IMR-90 (cell line): ENCODE data around the gene CGN.

Experiments used
- BHLHE40 ChIP-seq: fragments of 150-350 bp; IDR thresholded peaks from 2 replicates; pipeline ENCODE4 v1.6.1; 2016; ENCODE audit warnings: mild to moderate bottlenecking, low read depth, low read length
- CEBPB ChIP-seq: IDR thresholded peaks from 2 replicates; pipeline ENCODE4 v1.6.1; 2012; ENCODE audit warnings: low read depth, low read length, improper control_type of control experiment
- FOS ChIP-seq: fragments of 150-350 bp; IDR thresholded peaks from 2 replicates; pipeline ENCODE4 v1.6.1; 2016; ENCODE audit warnings: low read depth, low read length
- MAFK ChIP-seq: IDR thresholded peaks from 2 replicates; pipeline ENCODE4 v1.6.1; 2012; ENCODE audit warnings: low read depth, low read length, improper control_type of control experiment
- MAZ ChIP-seq: IDR thresholded peaks from 2 replicates; pipeline ENCODE4 v1.6.1; 2012; ENCODE audit warnings: low read depth, mild to moderate bottlenecking, low read length, improper control_type of control experiment, moderate library complexity, borderline replicate concordance
- MXI1 ChIP-seq: IDR thresholded peaks from 2 replicates; pipeline ENCODE4 v1.6.1; 2012; ENCODE audit warnings: low read depth, mild to moderate bottlenecking, low read length, moderate library complexity, borderline replicate concordance
- NFE2L2 ChIP-seq: fragments of 150-350 bp; IDR thresholded peaks from 2 replicates; pipeline ENCODE4 v1.6.1; 2016; ENCODE audit warnings: low read depth, mild to moderate bottlenecking, low read length
- POLR2A ChIP-seq: IDR thresholded peaks from 2 replicates; pipeline ENCODE4 v1.6.1; 2012; ENCODE audit warnings: mild to moderate bottlenecking, low read depth, low read length
- RAD21 ChIP-seq: IDR thresholded peaks from 2 replicates; pipeline ENCODE4 v1.6.1; 2012; ENCODE audit warnings: low read length, improper control_type of control experiment
- RCOR1 ChIP-seq: IDR thresholded peaks from 2 replicates; pipeline ENCODE4 v1.6.1; 2012; ENCODE audit warnings: mild to moderate bottlenecking, low read length, improper control_type of control experiment; ENCODE audit not compliant: insufficient replicate concordance
- RFX5 ChIP-seq: IDR thresholded peaks from 2 replicates; pipeline ENCODE4 v1.8.0; 2012; ENCODE audit warnings: low read depth, mild to moderate bottlenecking, low read length, moderate library complexity
- USF2 ChIP-seq: fragments of 150-350 bp; IDR thresholded peaks from 2 replicates; pipeline ENCODE4 v1.6.1; 2017; ENCODE audit warnings: mild to moderate bottlenecking, antibody characterized with exemption, low read length, low read depth
- TF ChIP-seq, protein P1 (sequence below): conservative IDR thresholded peaks from 2 replicates; pipeline ENCODE4 v1.5.1; 2012; ENCODE audit warnings: mild to moderate bottlenecking, low read depth, low read length, improper control_type of control experiment

DNA sequence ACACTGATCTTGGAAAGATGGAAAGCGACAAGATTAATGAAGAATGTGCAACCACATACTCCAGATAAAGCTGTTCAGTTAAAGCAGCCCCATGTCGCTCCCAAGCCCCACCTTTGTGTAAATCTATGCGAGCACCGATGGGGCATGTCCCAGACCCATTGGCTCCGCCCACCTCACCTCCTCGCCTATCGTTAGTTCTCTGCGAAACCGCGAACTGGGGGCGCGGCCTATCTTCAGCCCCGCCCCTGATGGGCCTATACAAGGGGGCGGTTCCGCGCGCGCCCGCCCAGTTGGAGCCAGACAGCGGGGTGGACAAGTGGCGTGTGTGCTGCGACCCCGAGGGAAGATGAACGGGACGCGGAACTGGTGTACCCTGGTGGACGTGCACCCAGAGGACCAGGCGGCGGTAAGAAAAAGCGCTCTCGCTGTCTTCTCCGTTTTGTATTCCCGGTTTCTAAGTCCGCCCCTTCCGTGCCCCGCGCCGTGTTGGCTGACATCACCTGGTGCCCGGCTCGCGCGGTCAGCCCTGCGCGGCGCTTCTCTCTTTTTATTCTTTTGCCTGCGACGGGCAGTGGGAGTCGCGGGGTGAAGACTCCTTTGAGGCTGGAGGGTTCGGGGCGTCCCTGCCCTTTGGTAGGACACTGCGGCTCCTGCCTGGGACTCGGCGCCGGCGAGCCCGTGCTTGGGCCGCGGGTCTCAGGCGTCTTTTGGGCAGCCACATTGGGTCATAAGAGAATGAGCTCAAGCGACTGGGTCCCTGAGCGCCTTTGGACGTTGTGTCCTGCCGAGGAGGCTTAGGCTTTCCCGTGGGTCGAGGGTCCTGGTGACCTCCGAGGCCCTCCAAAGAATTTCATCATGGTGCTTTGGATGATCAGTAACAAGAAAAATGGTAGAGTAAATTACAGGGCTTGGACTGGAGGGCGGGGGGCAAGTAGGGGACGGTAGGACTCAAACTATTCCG is 29.1 kb downstream of the CGN start, which contains the start of gene TUFT1:
- TF ChIP-seq, protein P1, sequence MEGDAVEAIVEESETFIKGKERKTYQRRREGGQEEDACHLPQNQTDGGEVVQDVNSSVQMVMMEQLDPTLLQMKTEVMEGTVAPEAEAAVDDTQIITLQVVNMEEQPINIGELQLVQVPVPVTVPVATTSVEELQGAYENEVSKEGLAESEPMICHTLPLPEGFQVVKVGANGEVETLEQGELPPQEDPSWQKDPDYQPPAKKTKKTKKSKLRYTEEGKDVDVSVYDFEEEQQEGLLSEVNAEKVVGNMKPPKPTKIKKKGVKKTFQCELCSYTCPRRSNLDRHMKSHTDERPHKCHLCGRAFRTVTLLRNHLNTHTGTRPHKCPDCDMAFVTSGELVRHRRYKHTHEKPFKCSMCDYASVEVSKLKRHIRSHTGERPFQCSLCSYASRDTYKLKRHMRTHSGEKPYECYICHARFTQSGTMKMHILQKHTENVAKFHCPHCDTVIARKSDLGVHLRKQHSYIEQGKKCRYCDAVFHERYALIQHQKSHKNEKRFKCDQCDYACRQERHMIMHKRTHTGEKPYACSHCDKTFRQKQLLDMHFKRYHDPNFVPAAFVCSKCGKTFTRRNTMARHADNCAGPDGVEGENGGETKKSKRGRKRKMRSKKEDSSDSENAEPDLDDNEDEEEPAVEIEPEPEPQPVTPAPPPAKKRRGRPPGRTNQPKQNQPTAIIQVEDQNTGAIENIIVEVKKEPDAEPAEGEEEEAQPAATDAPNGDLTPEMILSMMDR = no peak
- peak; percentile 98 for TF ChIP-seq POLR2A
- TF ChIP-seq BHLHE40 = no peak
- TF ChIP-seq FOS = no peak
- TF ChIP-seq MXI1 = peak; percentile 53
- TF ChIP-seq CEBPB = no peak
- TF ChIP-seq RFX5 = no peak
- TF ChIP-seq MAFK = no peak
- no peak for TF ChIP-seq USF2
- TF ChIP-seq RCOR1 = no peak
- no peak for TF ChIP-seq NFE2L2
- TF ChIP-seq MAZ = peak; percentile 71; the same call in 1 of the 2 replicates
- no peak for TF ChIP-seq RAD21
